Kidney glomerular epithelial cell (primary cell): Measurements from ENCODE around the gene C1orf52.
A peak's percentile ranks its signal among the peaks of the same experiment; 100 is the strongest.

Experiments used
- DNase-seq: peaks from one replicate; lab custom pipeline; 2025; lab: John Stamatoyannopoulos, UW

The C1orf52 gene

DNA sequence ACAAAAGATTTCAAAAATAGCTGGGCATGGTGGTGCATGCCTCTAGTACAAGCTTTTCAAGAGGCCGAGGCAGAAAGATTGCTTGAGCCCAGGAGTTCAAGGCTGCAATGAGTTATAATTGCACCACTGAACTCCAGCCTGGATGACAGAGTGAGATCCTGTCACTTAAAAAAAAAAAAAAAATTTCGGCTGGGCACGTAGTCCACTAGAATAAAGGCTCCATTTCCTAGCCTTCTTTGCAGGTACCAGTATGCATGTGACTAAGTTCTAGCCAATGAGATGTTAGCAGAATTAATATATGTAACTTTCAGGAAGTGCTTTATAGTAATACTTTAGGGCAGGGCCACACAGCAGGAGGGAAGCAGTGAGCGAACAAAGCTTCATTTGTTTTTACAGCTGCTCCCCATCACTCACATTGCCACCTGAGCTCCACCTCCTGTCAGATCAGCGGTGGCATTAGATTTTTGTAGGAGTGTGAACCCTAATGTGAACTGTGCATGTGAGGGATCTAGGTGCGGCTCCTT, 29.8 kb downstream of the C1orf52 start:
- no peak for DNase-seq

DNA sequence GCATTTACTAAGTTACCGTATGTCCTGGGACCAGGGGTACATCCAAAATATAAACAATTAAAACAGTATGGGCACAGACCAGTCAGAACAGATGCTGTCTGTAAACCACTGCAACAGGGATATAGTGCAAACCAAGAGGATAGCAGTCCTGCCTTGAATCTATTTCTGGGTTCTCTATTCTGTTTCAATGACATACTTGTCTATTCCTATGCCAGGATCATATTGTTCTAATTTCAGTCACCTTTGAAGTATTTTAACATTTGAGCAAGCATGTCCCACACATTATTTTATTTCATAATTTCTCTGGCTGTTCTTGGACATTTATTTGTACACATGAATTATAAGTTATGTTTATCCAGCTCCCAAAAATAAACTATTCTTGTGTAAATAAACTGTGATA, 30.5 kb downstream of the C1orf52 start:
- DNase-seq, result no peak

DNA sequence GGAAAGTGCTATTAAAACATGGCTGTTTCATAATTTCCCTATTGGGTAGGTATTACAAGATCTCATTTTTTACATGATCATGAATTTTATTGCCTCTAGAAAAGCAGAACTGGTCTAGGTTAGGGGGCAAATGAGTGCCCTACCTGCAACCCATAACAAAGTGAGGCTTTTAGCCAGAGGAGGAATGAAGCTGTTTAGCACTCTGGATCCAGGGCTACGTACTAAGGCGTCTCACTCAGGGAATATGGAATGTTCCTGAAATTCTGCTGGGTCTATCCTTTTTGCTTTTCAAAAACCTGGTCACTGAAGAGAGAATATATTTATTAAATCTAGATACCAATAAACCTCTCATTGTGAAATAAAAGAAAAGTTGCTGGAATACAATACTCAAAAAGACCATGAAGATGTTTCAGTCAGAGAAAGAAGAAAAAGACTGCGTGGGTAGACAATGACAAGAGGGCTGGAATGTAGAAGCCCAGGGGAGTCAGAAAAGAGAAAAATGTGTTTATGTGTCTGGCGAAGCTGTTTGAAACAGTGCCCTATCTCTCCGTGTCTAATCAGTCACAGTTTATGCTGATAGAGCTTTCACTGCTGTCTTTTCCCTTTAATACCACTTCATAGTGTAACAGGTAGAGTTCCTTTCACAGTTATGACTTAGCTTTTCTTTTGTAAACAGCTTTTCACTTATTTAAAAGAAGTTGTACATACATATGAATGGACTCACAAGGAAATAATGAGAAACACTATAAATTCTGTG, 33.7 kb downstream of the C1orf52 start:
- peak; percentile 11 for DNase-seq

DNA sequence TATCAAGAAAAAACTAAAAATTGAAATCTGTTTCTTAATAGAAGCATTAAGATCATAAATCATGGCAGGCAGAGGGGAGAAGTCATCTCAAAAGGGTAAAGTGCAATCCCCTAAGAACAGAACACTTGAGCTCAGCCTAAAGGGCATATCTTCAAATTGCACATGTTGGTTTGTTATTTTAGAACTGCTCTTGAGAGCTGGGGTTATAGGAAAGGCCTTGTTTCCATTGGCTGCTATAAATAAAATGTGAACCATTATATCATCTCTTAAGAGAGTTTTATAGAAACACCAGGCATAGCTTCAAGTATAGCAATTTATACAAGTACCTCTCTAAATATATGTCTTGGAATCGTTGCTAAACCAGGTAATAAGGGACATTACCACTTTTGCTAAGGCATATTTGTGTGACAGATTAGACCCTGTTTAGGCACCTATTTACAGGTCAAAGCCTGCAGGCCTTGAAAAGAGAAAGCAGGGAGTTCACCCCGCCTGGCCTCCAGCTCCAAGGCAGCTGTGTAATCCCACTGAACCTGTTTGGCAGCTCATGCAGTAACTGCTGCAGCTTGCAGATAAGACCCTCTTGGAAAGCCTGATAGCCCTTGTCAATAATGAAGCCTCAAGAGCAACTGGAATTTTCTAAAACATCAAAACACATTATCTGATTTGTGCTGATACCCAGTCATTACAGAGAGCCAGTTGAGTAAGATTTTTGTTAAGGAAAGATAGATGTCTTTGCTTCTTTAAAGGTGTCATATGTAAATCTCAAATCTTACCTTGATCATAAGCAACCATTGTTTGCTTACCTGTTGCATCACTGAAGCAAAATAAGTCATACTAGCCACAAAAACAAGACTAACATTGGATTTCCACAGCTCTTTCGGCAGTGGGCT, 34.5 kb downstream of the C1orf52 start:
- DNase-seq, result no peak

DNA sequence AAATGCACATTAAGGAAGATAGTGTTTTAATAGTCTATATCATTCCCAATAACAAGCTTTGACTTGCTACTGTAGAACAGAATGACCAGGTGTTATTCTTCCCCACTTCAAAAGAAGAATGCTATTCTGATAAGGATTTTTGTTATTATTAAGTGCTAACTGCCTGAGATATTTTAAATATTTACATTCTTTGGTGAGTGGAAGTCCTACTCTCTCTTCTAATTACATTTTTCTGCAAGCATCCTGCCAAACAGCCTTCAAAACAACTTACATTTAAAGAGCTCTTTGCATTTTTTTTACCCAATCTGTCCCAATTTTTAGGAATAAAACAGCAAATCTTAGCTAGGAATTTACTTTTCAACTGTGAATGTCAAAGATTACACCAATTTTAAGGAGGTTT, 35.2 kb downstream of the C1orf52 start:
- no peak for DNase-seq

DNA sequence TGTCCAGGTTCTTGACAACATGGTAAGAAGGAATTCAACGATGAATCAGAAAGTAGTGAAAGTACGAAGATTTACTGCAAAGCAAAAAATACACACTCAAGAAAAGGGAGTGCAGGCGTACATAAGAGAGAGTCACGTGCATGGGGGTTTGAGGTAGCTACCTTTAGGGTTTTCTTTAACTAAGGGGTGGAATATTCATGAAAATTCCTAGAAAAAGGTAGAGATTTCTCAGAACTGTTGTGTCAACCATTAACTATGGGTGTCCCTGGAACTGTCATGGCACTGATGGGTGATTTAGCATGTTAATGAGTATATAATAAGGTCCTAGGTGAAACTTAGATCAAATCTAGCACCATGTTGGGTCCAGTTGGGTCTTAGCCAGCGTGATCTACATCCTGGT, 36.1 kb downstream of the C1orf52 start:
- no peak for DNase-seq

DNA sequence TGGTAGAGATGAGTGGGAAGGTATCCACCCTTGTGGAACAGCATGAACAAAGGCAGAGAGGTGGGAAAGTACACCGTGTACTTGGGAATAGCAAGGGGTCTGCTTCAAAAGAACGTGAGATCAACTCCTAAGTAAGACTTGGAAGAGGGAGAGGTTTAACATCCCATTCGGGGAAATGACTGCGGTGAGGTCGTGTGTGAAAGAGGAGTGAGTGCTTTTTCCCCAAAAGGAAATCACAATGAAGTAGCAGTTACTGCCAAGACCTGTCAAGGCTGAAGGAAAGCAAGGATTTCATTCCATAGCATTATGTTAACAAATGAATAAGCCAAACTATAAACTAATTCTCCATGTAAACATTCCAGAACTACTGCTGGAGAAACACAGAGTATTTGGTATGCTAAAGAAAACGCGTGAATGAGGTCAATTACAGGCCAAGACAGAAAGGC, 38.7 kb downstream of the C1orf52 start:
- no peak for DNase-seq

DNA sequence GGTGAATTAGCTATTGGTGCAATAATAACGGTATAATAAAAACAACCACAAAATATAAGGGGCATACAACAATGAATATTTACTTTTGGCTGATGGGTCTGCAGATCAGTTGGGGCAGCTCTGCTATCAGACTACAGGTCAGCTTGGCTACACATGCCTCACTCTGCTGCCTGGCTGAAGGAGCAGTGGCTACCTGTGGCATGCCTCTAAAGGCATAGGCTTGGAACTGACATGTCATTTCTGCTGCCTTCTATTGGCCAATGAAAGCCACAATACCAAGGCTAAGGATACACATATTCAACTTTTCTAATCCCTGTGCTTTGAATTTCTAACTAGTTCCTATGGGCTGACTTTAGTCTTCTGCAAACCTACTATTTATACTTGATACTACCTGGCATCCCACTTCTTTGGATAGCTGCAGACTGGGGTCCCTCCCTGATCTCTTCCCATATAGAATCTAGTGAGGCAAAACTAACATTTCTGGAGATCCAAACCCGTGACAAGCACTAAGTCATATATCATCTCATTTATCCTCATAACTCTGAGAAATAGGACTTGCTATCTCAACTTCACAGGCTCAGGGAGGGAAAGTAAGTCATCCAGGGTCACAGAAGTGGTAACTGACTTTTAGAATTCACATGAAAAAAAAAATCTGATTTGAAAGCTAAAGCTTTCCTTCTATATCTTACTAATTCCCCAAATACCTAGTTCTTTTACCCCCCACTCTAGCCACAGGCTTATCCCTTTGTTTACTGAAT, 39.4 kb downstream of the C1orf52 start:
- no peak for DNase-seq

DNA sequence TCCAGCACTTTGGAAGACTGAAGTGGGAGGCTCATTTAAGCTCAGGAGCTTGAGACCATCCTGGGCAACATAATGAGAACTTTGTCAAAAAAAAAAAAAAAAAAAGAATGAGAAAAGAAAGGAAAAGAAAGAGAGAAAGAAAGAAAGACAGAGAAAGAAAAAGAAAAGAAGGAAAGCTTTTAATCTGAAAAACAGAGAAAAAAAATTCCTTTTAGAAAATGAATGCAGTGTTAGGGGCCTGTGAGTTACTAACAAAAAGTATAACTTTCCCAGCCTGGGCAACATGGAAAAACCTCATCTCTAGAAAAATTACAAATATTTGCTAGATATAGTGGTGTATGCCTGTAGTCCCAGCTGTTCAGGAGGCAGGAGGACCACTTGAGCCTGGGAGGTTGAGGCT, 42.8 kb downstream of the C1orf52 start:
- no peak for DNase-seq

DNA sequence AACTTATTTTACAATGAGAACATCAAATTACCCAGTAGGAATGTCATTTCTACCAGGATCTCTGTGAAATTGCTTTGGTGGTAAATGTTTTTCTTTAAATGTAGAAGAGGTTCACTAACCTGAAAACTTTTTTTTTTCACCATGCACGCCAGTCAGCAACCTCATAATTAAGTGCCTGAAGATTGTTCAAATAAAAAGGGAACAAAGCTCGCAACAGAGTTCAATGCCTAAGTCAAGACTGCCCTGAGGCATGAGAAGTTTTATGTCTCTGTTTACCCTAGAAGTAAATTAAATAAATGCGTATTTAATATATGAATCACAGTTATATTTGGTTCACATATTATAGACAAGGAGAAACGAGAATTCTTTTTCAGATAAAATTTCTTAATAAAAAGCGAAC, 44.8 kb downstream of the C1orf52 start:
- DNase-seq, result no peak

DNA sequence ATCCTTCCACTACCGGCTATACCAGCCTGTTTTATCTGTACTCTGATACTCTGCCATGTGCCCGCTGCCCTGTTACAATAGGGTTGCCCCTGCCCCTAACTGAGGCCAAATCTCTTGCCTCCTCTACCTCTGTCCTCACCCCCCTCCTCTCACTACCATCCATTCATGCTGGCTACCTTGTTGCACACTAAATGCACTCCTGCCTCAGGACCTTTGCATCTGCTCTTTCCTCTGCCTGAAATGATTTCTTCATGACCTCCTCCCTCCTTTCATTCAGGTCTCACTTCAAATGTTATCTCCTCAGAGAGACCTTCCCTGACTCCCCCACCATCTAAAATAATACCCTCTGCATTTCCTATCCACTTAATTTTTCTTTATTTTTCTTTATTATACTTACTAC, 51.0 kb downstream of the C1orf52 start:
- no peak for DNase-seq

DNA sequence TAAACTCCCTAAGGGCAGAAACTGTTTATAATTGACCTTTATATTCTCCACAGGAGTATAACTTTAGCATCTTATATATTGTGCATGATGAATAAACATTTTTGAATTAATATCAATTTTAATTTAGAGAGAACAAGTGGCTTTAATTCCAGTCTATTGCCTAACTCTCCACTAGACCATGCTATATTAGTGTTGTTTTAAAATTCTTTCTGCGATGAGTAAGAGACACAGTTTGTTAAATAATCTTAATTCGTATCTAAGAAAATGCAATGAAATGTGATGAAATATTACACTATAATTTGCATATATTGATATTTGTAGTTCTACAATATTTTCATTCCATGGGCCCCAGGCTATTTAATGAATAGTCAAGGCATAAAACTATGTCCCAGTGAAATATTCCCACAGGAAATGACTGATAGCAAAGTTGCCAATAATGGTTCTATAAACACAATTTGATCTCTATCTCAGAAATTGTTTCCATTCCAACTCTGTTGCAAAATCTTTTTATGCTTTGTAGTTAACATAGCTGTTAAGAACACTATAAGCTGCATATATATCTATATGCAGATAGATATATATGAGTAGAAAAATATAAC, 55.8 kb downstream of the C1orf52 start:
- no peak for DNase-seq

DNA sequence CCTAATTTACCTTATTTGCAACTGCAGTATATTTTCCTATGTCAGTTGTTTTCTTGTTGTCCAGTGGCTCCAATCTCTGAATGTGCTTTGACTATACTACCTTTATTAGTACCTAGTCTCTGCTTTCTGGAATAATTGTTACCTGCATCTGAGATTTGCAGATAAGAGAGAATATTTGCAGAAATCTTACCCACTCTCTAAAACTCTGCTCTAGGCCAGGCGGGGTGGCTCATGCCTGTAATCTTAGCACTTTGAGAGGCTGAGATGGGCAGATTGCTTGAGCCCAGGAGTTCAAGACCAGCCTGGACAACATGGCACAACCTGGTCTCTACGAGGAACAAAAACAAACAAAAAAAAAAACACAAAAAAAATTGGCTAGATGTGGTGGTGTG, 56.6 kb downstream of the C1orf52 start:
- no peak for DNase-seq

DNA sequence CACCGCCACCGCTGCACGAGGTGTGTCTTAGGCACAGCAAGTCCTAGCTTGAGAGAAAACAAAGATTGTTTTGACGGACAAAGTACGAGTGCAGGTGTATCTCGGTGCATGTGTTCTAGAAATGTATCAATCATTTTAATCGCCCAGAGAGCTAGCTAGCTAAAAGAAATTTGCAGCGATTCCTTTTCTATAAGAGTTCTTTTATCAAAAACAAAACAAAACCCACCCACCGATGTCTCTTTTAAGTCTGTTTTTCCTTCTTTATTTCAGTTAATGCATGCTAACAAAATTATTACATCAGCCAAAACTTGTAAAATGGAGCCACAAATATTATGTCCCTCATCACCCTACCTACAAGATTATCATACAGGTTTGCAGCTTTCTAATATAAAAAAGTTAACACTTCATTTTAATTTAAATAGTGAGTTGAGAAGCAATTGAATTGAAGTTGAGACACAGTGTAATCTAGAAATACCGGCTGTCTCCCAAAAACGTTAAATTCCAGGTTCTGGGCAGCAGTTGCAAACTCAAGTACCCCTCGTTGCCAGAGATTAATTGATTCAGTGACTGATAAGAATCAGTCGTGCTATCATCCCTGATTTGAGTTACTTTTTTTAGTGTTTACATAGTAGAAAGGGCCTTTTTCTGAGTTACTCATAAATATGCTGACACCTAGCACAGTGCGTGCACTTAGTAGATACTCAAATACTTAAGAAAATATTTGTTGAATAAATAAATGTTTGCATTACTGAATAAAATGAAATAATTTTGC, 57.2 kb downstream of the C1orf52 start:
- no peak for DNase-seq

DNA sequence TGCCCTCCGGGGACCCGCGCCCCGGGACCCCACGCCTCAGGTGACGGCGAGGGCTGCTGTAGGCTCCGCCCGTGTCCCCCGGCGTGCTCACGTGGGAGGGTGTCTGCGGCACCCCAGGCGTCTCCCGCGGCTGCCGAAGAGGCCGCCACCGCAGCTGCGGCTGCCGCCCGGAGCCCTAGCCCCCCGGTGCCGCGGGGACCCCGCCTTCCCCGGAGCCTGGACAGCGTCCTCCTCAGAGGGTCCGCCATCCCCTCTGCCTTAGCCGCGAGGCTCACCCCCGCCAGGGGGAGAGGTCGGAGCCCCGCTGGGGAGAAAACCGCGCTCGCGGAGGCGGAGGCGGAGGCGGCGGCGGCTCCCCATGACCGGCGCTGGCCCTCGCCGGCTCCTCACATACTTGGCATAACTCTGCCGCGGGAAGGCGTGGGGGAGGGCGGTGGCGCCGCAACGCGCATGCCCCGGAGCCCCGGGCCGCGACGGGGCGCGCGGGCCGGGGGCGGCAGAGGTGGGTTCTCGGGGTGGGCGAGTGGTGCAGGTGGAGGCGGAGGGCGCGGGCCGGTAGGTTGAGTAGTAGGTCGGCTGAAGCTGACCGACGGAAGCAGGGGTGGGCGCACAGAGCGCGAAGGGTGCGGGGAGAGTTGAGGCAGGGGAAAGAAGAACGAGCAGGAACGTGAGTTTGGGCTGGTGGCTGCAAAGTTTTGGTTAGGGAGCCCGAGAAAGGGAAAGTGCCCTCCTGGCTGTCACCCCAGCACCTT, 57.9 kb downstream of the C1orf52 start:
- peak; percentile 73 for DNase-seq

DNA sequence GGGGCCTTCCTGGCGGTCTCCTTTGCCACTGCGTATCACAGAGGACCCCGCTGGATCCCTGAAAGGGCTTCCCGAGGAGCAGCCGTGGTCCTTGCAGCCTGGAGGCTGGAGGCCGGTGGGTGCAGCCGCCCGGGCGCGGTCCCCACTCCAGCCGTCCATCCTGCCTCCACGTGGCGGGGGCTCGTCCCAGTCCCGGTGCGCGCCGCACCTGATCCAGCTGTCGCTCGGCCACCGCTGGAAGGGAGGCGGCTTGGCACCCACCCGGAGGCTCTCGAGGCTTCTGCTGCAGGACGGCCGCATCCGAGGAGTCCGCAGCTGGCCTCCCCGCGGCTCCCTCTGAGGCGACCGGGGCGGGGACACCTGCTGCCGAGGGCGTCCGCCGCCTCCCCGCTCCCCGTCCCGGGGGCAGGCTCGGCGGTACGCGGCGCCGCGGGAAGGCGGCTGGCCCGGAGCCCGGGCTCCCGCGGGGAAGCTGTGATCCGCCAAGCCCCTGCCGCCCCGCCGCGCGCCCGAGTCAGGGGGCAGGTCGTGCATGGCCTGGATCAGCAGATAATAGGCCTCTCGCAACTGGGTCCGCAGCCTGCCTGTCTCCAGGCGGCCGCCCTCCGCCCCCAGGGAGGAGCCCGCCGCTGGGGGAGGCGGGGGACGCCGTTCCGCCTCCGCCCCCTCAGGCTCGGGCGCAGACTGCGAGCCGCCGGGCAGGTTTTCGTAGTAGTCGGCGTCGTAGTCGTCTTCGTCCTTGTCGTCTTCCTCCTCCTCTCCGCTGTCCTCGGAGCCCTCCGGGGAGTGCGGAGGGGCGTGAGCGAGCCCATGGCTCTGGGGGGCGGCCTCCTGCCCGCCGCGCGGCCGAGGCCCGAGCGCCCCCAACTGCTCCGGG, 58.8 kb downstream of the C1orf52 start, which contains the start of gene SYDE2:
Gene SYDE2, minus strand, starts transcription at position 554 of the 877 bp plus-strand sequence. Its CDS starts 20 bp downstream, at position 534.
- DNase-seq, result peak; percentile 54
